ENCODE measurements around the gene OR2G6. TPM values are rescaled to one million over a fixed set of nuclear protein-coding genes. Genes with fewer than 3 reads are reported as not detected.
"Not testable (repeated sequence)": the region's sequence is repeated elsewhere in the genome, so short reads cannot be mapped to it uniquely, and the experiment has no call there.

The OR2G6 gene
- polyA plus RNA-seq, 4 donors = not detected

- H3K4me1 ChIP-seq (ENCODE audit: control insufficient read depth in 3 of 3, insufficient read depth in 2 of 3, low read depth in 1 of 3, low read length in 2 of 3); H3K4me3 ChIP-seq (ENCODE audit: low read depth in 1 of 3, low read length in 3 of 3); H3K27ac ChIP-seq (ENCODE audit: low read depth in 1 of 3, low read length in 2 of 3); H3K9me3 ChIP-seq (ENCODE audit: control insufficient read depth in 2 of 2, insufficient read depth in 1 of 2, low read depth in 1 of 2, low read length in 1 of 2); FAIRE-seq; DNase-seq; H3K36me3 ChIP-seq (ENCODE audit: control insufficient read depth in 3 of 3, insufficient read depth in 2 of 3, low read depth in 1 of 3, low read length in 3 of 3); H3K27me3 ChIP-seq (ENCODE audit: control insufficient read depth in 3 of 3, insufficient read depth in 3 of 3, low read length in 3 of 3): not testable (repeated sequence)
- no CpG with 5 or more reads among the region's 5 CpGs for WGBS, 3 donors
Measured at GRCh38 chr1:248496661-248497060, 11.2 kb upstream of the OR2G6 start.

- H3K4me1 ChIP-seq (ENCODE audit: control insufficient read depth in 3 of 3, insufficient read depth in 2 of 3, low read depth in 1 of 3, low read length in 2 of 3); H3K36me3 ChIP-seq (ENCODE audit: control insufficient read depth in 3 of 3, insufficient read depth in 2 of 3, low read depth in 1 of 3, low read length in 3 of 3); H3K9me3 ChIP-seq (ENCODE audit: control insufficient read depth in 2 of 2, insufficient read depth in 1 of 2, low read depth in 1 of 2, low read length in 1 of 2); FAIRE-seq; H3K4me3 ChIP-seq (ENCODE audit: low read depth in 1 of 3, low read length in 3 of 3); H3K27ac ChIP-seq (ENCODE audit: low read depth in 1 of 3, low read length in 2 of 3); H3K27me3 ChIP-seq (ENCODE audit: control insufficient read depth in 3 of 3, insufficient read depth in 3 of 3, low read length in 3 of 3); DNase-seq: not testable (repeated sequence)
- WGBS, 3 donors = 83 to 86% (median 84%) methylated on average over 1 of the region's 2 CpGs
Measured at GRCh38 chr1:248500305-248501035, 7.4 kb upstream of the OR2G6 start.

- not testable (repeated sequence) for H3K27me3 ChIP-seq (ENCODE audit: control insufficient read depth in 3 of 3, insufficient read depth in 3 of 3, low read length in 3 of 3); H3K4me3 ChIP-seq (ENCODE audit: low read depth in 1 of 3, low read length in 3 of 3); FAIRE-seq; H3K4me1 ChIP-seq (ENCODE audit: control insufficient read depth in 3 of 3, insufficient read depth in 2 of 3, low read depth in 1 of 3, low read length in 2 of 3); H3K36me3 ChIP-seq (ENCODE audit: control insufficient read depth in 3 of 3, insufficient read depth in 2 of 3, low read depth in 1 of 3, low read length in 3 of 3); H3K27ac ChIP-seq (ENCODE audit: low read depth in 1 of 3, low read length in 2 of 3); H3K9me3 ChIP-seq (ENCODE audit: control insufficient read depth in 2 of 2, insufficient read depth in 1 of 2, low read depth in 1 of 2, low read length in 1 of 2); DNase-seq
Measured at GRCh38 chr1:248510217-248510616, 2.3 kb downstream of the OR2G6 start.

DNA sequence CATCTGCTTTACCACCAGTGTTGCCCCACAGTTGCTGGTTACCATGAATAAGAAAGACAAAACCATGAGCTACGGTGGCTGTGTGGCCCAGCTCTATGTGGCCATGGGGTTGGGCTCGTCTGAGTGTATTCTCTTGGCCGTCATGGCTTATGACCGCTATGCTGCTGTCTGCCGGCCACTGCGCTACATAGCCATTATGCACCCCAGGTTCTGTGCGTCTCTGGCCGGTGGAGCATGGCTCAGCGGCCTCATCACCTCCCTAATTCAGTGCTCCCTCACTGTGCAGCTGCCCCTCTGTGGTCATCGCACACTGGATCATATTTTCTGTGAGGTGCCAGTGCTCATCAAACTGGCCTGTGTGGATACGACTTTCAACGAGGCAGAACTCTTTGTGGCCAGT, 14.0 kb downstream of the OR2G6 start:
- FAIRE-seq (no peak), DNase-seq (no peak)
- H3K4me3 ChIP-seq (ENCODE audit: low read depth in 1 of 3, low read length in 3 of 3) = no peak overlapping the region
- H3K4me1 ChIP-seq (ENCODE audit: control insufficient read depth in 3 of 3, insufficient read depth in 2 of 3, low read depth in 1 of 3, low read length in 2 of 3) = no peaks in the 10 kb centered on the region
- peaks cover 0 to 3% of the 10 kb centered on the region in 2 donors for H3K9me3 ChIP-seq (ENCODE audit: control insufficient read depth in 2 of 2, insufficient read depth in 1 of 2, low read depth in 1 of 2, low read length in 1 of 2)
- H3K27ac ChIP-seq (ENCODE audit: low read depth in 1 of 3, low read length in 2 of 3) = no peak overlapping the region
- 89 to 90% (median 90%) methylated on average over 12 of the region's 12 CpGs for WGBS, 3 donors
- no peaks in the 10 kb centered on the region for H3K27me3 ChIP-seq (ENCODE audit: control insufficient read depth in 3 of 3, insufficient read depth in 3 of 3, low read length in 3 of 3)
- H3K36me3 ChIP-seq (ENCODE audit: control insufficient read depth in 3 of 3, insufficient read depth in 2 of 3, low read depth in 1 of 3, low read length in 3 of 3) = no peaks in the 10 kb centered on the region

DNA sequence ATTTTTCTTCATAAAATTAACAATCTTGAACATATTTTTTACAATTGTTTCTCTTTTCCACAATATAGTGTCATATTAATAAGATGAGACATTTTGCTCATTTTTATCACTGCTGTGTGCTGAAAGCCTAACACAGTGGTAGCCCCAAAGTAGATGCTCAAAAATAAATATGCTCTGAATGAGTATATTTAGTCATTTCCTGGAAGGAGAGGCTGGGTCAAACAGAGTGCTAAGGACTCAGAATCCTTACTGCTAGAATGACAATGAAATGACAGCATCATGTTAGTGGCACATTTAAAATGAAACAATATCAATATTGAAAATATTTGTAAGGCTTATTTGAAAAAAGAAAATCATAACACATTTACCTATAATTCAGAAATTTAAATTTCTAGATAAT, 29.6 kb downstream of the OR2G6 start:
- not testable (repeated sequence) for H3K4me3 ChIP-seq (ENCODE audit: low read depth in 1 of 3, low read length in 3 of 3); H3K9me3 ChIP-seq (ENCODE audit: control insufficient read depth in 2 of 2, insufficient read depth in 1 of 2, low read depth in 1 of 2, low read length in 1 of 2); H3K27ac ChIP-seq (ENCODE audit: low read depth in 1 of 3, low read length in 2 of 3); H3K4me1 ChIP-seq (ENCODE audit: control insufficient read depth in 3 of 3, insufficient read depth in 2 of 3, low read depth in 1 of 3, low read length in 2 of 3); H3K36me3 ChIP-seq (ENCODE audit: control insufficient read depth in 3 of 3, insufficient read depth in 2 of 3, low read depth in 1 of 3, low read length in 3 of 3); DNase-seq; H3K27me3 ChIP-seq (ENCODE audit: control insufficient read depth in 3 of 3, insufficient read depth in 3 of 3, low read length in 3 of 3)
- peak; percentile 19 for FAIRE-seq

DNA sequence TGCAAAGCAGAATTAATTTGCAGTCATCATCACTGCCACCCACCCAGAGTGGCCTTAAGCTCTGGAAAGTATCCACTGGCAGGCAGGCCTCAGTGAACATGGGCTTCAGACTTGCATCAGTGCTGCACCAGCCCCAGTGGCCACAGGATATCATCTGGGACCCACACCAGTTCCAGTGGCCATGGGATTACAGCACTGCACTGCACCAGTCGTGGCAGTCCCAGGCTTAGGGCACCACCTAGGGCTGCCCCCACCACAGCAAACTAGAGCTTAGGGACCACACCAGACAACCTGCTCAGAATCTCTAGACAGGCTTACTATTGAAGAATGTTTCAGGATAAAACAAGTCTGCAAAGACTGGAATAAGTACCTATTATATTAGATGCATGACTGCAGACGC, 39.5 kb downstream of the OR2G6 start:
- not testable (repeated sequence) for DNase-seq; FAIRE-seq; H3K4me1 ChIP-seq (ENCODE audit: control insufficient read depth in 3 of 3, insufficient read depth in 2 of 3, low read depth in 1 of 3, low read length in 2 of 3); H3K36me3 ChIP-seq (ENCODE audit: control insufficient read depth in 3 of 3, insufficient read depth in 2 of 3, low read depth in 1 of 3, low read length in 3 of 3); H3K27ac ChIP-seq (ENCODE audit: low read depth in 1 of 3, low read length in 2 of 3); H3K4me3 ChIP-seq (ENCODE audit: low read depth in 1 of 3, low read length in 3 of 3); H3K9me3 ChIP-seq (ENCODE audit: control insufficient read depth in 2 of 2, insufficient read depth in 1 of 2, low read depth in 1 of 2, low read length in 1 of 2); H3K27me3 ChIP-seq (ENCODE audit: control insufficient read depth in 3 of 3, insufficient read depth in 3 of 3, low read length in 3 of 3)
- no CpG with 5 or more reads among the region's 2 CpGs for WGBS, 3 donors

- not testable (repeated sequence) for H3K4me1 ChIP-seq (ENCODE audit: control insufficient read depth in 3 of 3, insufficient read depth in 2 of 3, low read depth in 1 of 3, low read length in 2 of 3); FAIRE-seq; H3K27me3 ChIP-seq (ENCODE audit: control insufficient read depth in 3 of 3, insufficient read depth in 3 of 3, low read length in 3 of 3); H3K27ac ChIP-seq (ENCODE audit: low read depth in 1 of 3, low read length in 2 of 3); DNase-seq; H3K9me3 ChIP-seq (ENCODE audit: control insufficient read depth in 2 of 2, insufficient read depth in 1 of 2, low read depth in 1 of 2, low read length in 1 of 2); H3K36me3 ChIP-seq (ENCODE audit: control insufficient read depth in 3 of 3, insufficient read depth in 2 of 3, low read depth in 1 of 3, low read length in 3 of 3); H3K4me3 ChIP-seq (ENCODE audit: low read depth in 1 of 3, low read length in 3 of 3)
- WGBS, 3 donors = no CpG with 5 or more reads among the region's 6 CpGs
Measured at GRCh38 chr1:248551027-248551426, 43.2 kb downstream of the OR2G6 start.

- not testable (repeated sequence) for H3K27ac ChIP-seq (ENCODE audit: low read depth in 1 of 3, low read length in 2 of 3); H3K27me3 ChIP-seq (ENCODE audit: control insufficient read depth in 3 of 3, insufficient read depth in 3 of 3, low read length in 3 of 3); H3K4me1 ChIP-seq (ENCODE audit: control insufficient read depth in 3 of 3, insufficient read depth in 2 of 3, low read depth in 1 of 3, low read length in 2 of 3); H3K4me3 ChIP-seq (ENCODE audit: low read depth in 1 of 3, low read length in 3 of 3); H3K36me3 ChIP-seq (ENCODE audit: control insufficient read depth in 3 of 3, insufficient read depth in 2 of 3, low read depth in 1 of 3, low read length in 3 of 3); FAIRE-seq; DNase-seq; H3K9me3 ChIP-seq (ENCODE audit: control insufficient read depth in 2 of 2, insufficient read depth in 1 of 2, low read depth in 1 of 2, low read length in 1 of 2)
- 84 to 93% (median 93%) methylated on average over 3 of the region's 3 CpGs for WGBS, 3 donors
Measured at GRCh38 chr1:248562672-248563071, 54.8 kb downstream of the OR2G6 start, which contains the start of gene OR2T29. OR2T29 (minus strand) TSS chr1:248562772; CDS start chr1:248559491, 3,281 bp downstream.
